Measurements from ENCODE around the gene IL18R1. TPM values are rescaled to one million over a fixed set of nuclear protein-coding genes. Genes with fewer than 3 reads are reported as not detected.

IL18R1 gene
- total and polyA plus RNA-seq, 2 experiments from 2014 or later: 19.7 to 25.5 TPM

- no peak overlapping the region for H3K4me2 ChIP-seq
- no peaks in the 10 kb centered on the region for H3K36me3 ChIP-seq (replicated peaks; ENCODE audit: insufficient read depth, low read depth)
- H3K4me3 ChIP-seq: no peak overlapping the region
- no peaks in the 10 kb centered on the region for H3K9me3 ChIP-seq (ENCODE audit: low read depth)
- no peaks in the 10 kb centered on the region for H3K79me2 ChIP-seq
- no peaks in the 10 kb centered on the region for H3K4me1 ChIP-seq (ENCODE audit: insufficient read depth)
- H3K27me3 ChIP-seq: peaks cover 4% of the 10 kb centered on the region
- 86% methylated on average over 4 of the region's 4 CpGs for WGBS (ENCODE audit: low lambda C conversion rate, missing lambda C conversion rate)
- H3K9me2 ChIP-seq (replicated peaks; ENCODE audit: insufficient read depth): no peaks in the 10 kb centered on the region
- no peaks in the 10 kb centered on the region for H4K20me1 ChIP-seq (ENCODE audit: insufficient read depth, poor library complexity, severe bottlenecking)
- no peak overlapping the region for H2AFZ ChIP-seq
- TF ChIP-seq, protein P1, sequence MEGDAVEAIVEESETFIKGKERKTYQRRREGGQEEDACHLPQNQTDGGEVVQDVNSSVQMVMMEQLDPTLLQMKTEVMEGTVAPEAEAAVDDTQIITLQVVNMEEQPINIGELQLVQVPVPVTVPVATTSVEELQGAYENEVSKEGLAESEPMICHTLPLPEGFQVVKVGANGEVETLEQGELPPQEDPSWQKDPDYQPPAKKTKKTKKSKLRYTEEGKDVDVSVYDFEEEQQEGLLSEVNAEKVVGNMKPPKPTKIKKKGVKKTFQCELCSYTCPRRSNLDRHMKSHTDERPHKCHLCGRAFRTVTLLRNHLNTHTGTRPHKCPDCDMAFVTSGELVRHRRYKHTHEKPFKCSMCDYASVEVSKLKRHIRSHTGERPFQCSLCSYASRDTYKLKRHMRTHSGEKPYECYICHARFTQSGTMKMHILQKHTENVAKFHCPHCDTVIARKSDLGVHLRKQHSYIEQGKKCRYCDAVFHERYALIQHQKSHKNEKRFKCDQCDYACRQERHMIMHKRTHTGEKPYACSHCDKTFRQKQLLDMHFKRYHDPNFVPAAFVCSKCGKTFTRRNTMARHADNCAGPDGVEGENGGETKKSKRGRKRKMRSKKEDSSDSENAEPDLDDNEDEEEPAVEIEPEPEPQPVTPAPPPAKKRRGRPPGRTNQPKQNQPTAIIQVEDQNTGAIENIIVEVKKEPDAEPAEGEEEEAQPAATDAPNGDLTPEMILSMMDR (IDR thresholded peaks at IDR 0.05; ENCODE audit: poor library complexity): no peak
- no peak for TF ChIP-seq EZH2 (IDR thresholded peaks at IDR 0.05; ENCODE audit: borderline replicate concordance)
- no peak for TF ChIP-seq EZH2phosphoT487 (IDR thresholded peaks at IDR 0.05; ENCODE audit: low read depth, severe bottlenecking, unreplicated experiment)
- DNase-seq (ENCODE audit: low spot score): no peak
- H3K27ac ChIP-seq: no peak overlapping the region
These were observed 10.2 kb upstream of the IL18R1 start for GRCh38 chr2:102345329-102345920.

GRCh38 chr2:102346381-102347130 lies 9.0 kb upstream of the IL18R1 start:
- H3K4me3 ChIP-seq: no peak overlapping the region
- peaks cover 4% of the 10 kb centered on the region for H3K27me3 ChIP-seq
- H3K4me1 ChIP-seq (ENCODE audit: insufficient read depth): no peaks in the 10 kb centered on the region
- no peak for DNase-seq (ENCODE audit: low spot score)
- H3K9me3 ChIP-seq (ENCODE audit: low read depth): no peaks in the 10 kb centered on the region
- WGBS (ENCODE audit: low lambda C conversion rate, missing lambda C conversion rate): 93% methylated on average over 7 of the region's 7 CpGs
- H3K4me2 ChIP-seq: no peak overlapping the region
- no peaks in the 10 kb centered on the region for H3K36me3 ChIP-seq (replicated peaks; ENCODE audit: insufficient read depth, low read depth)
- H3K27ac ChIP-seq: no peak overlapping the region
- no peaks in the 10 kb centered on the region for H4K20me1 ChIP-seq (ENCODE audit: insufficient read depth, poor library complexity, severe bottlenecking)
- no peaks in the 10 kb centered on the region for H3K79me2 ChIP-seq
- H2AFZ ChIP-seq: no peak overlapping the region
- no peaks in the 10 kb centered on the region for H3K9me2 ChIP-seq (replicated peaks; ENCODE audit: insufficient read depth)
- no peak for TF ChIP-seq EZH2 (IDR thresholded peaks at IDR 0.05; ENCODE audit: borderline replicate concordance)
- no peak for TF ChIP-seq EZH2phosphoT487 (IDR thresholded peaks at IDR 0.05; ENCODE audit: low read depth, severe bottlenecking, unreplicated experiment)
- TF ChIP-seq, protein P1 (IDR thresholded peaks at IDR 0.05; ENCODE audit: poor library complexity): no peak

DNA sequence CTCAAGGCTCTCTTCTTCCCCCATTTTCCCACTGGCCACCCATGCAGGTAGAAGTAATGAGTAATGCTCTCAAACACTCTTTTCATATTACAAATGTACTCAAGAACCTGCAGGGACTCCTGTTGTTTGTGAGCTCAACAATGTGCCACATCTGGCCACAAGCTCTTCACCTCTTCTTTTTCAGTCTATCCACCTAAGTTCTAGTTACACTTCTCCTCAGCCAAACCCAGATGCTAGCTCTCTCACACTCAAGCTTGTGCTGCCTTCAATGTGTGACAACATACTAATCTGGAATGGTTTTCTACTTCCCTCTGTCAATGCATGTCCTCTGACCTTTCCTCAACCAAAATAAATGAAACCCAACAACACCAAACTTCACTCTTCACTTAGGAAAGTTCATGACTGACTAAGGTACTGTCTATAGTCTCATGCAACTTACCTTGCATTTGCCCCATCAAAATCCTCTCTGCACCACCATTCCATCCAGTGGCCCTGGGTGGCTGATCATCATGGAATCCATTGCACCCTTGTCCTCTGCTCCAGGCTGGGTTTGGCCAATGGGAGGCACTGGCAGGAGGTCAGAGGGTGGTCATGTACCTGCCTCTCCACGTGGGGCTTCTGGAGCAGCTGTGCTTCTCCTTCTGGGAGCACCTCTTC lies 5.3 kb upstream of the IL18R1 start:
- Histone ChIP-seq H3K9me3 (ENCODE audit: low read depth) (no peaks in the 10 kb centered on the region), H3K4me2 (no peak overlapping the region), H3K79me2 (no peaks in the 10 kb centered on the region), H3K27me3 (peaks cover 4% of the 10 kb centered on the region), H4K20me1 (ENCODE audit: insufficient read depth, poor library complexity, severe bottlenecking) (no peaks in the 10 kb centered on the region), H3K36me3 (replicated peaks; ENCODE audit: insufficient read depth, low read depth) (no peaks in the 10 kb centered on the region), H2AFZ (no peak overlapping the region), H3K9me2 (replicated peaks; ENCODE audit: insufficient read depth) (no peaks in the 10 kb centered on the region), H3K27ac (no peak overlapping the region), H3K4me1 (ENCODE audit: insufficient read depth) (no peaks in the 10 kb centered on the region), H3K4me3 (no peak overlapping the region)
- 38% methylated on average over 1 of the region's 1 CpG for WGBS (ENCODE audit: low lambda C conversion rate, missing lambda C conversion rate)
- DNase-seq (ENCODE audit: low spot score): no peak
- TF ChIP-seq, protein P1 (IDR thresholded peaks at IDR 0.05; ENCODE audit: poor library complexity): no peak
- TF ChIP-seq EZH2 (IDR thresholded peaks at IDR 0.05; ENCODE audit: borderline replicate concordance) (no peak), EZH2phosphoT487 (IDR thresholded peaks at IDR 0.05; ENCODE audit: low read depth, severe bottlenecking, unreplicated experiment) (no peak)

All from hepatocyte (in vitro differentiated cells).